ENCODE measurements around the gene ASPDH.
"Not testable (repeated sequence)": the region's sequence is repeated elsewhere in the genome, so short reads cannot be mapped to it uniquely, and the experiment has no call there.

ASPDH gene

GRCh38 chr19:50547385-50548190 lies 33.9 kb upstream of the ASPDH start:
- DNase-seq (ENCODE audit: low read depth in 2 of 2) = no peak

DNA sequence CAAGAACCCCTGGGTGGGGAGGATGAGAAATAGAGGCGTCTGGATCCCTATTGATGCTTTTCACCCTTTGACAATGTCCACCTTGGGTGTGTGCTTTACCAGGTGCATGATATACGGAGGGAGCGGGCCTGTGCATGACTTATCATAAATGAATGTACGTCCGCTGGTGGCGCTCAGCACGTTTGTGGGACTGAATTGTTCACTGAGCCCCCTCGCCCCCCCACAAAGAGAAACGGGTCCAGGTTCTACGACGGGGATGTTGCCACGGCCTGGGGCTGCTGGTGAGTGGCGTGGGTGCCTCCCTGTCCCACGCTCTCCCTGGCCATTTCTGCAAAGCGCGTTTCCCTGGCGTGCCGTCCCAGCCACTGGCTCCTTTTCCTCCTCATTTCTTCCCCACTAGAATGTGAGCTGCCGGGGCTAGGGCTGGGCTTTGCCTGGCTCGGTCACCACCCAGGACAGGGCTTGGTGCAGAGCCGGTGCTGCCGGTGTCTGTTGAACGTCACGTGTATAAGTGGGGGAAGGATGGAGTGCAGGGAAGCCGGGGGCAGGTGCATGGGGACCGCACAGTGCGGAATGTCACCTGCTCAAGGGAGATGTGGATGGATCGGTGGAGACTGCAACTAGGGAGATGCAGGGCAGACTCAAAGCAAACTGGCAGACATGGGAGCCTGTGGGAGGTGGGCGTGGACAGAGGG lies 33.0 kb upstream of the ASPDH start:
- DNase-seq (ENCODE audit: low read depth in 2 of 2) = no peak

DNA sequence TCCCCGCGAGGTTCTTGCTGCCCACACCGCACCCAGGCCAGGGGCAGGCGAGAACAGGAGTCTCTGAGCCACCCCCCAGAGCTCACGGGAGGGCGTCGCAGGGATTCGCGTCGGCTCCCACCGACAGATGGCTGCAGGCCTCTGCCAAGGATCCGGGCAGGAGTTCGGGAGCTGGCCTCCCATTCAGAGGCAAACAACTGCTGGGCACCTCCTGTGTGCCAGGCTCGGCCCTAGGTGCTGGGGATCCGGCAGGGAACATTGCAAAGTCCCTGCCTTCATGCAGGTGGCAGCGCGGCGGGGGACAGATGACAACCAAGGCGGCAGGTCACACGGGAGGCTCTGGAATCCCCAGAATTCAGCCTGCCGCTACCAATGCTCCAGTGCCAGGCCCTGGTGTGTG lies 29.2 kb upstream of the ASPDH start:
- DNase-seq (ENCODE audit: low read depth in 2 of 2) = no peak

GRCh38 chr19:50537769-50538230 lies 24.1 kb upstream of the ASPDH start:
- peak; percentile 27 to 72 for DNase-seq (ENCODE audit: low read depth in 2 of 2)

- DNase-seq (ENCODE audit: low read depth in 2 of 2) = no peak
Measured at GRCh38 chr19:50537306-50537685, 23.6 kb upstream of the ASPDH start.

DNA sequence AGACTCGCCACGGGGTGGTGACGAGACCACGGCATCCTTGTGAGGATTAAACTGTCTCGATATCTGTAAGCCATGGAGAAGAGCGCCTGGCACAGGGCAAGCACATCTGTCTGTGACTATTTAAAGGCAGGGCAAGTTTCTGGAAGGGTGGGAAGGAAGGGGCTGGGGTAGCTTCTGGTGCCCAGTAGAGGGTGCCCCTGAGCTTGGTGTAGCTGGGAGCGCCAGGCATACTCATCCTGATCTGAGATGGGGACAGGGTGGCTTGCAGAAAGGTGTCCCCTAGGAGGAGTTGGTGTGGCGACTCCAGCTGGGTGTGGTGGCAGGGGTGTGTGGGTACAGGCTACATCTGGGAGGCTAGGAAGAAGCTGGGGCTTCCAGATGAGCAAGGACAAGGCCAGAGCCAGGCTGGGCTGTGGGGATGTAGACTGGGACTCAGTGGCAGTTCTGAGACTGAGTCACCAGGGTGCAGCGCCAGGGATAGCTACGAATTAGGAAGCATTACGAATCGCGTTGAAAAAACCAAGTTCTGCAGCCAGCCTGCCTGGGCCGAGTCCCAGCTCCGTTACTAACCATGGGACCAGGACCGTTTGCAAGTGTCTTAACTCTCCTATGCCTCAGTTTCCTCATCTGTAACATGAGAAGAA lies 23.1 kb upstream of the ASPDH start:
- DNase-seq (ENCODE audit: low read depth in 2 of 2) = no peak

GRCh38 chr19:50535672-50536187 lies 22.0 kb upstream of the ASPDH start:
- no peak for DNase-seq (ENCODE audit: low read depth in 2 of 2)

DNA sequence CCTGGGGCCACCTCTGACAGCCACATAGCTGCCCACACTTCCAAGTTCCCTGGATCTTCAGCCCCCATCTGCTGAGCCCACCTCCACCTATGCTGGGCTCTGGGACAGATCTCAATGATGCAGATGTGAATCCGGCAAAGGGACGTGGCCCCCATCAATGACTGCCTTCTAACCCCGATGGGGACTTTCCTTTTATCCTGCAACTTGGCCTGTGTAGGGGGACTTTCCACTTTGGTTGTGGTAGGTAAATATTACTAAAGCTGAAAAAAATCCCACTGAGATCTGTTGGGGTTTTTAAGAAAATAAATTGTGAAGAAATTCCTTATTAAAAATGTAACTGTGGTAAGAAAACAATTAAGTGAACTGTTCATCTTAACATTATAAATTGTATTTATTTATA lies 20.8 kb upstream of the ASPDH start:
- no peak for DNase-seq (ENCODE audit: low read depth in 2 of 2)

GRCh38 chr19:50532952-50533351 lies 19.2 kb upstream of the ASPDH start:
- DNase-seq (ENCODE audit: low read depth in 2 of 2) = no peak

DNA sequence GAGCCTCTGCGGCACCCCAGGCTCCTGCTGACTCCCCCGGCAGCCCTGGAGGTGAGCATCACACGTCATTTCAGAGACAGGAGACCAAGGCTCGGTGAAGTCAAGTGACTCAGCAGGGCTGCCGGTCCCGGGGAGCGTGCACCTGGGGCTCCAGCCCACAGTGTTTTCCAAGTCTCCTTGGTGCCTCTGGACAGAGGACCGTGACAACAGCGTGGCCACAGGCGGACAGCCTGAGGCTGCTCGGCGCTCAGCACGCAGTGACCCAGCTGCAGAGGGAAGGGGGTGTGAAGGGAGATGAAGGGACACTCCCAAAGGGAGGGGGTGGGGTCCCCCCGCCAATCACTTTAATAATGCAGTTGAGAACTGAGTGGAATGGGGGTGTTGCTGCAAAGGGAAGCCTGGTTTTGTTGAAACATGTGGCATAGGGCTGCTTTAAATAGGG lies 17.5 kb upstream of the ASPDH start:
- DNase-seq (ENCODE audit: low read depth in 2 of 2) = no peak

DNA sequence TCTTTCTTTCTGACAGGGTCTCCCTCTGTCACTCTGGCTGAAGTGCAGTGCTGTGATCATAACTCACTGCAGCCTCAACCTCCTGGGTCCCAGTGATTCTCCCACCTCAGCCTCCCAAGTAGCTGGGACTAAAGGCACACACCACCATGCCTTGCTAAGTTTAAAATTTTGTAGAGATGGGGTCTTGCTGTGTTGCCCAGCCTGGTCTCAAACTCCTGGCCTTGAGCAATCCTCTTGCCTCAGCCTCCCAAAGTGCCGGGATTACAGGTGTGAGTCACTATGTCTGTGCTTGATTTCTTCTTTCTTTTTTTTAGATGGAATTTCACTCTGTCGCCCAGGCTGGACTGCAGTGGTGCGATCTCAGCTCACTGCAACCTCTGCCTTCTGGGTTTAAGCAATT lies 14.3 kb upstream of the ASPDH start:
- DNase-seq (ENCODE audit: low read depth in 2 of 2) = not testable (repeated sequence)

DNA sequence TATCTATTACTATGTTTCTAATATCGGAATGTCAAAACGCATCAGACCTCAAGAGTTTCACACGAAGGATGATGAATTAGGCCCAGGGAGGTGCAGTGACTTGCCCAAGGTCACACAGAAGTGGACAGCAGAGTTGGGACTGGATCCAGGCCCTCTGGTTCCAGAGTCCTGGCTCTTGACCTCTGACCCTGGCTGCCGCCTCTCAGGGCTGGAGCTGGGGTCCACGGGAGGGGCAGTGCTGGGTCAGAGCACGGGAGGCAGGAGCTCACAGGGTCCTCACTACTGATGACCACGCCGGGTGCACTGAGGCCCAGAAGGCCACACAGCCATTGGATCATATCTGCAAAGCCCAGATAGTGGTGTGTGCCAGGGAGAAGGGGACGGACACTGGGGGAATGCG lies 9.2 kb upstream of the ASPDH start:
- DNase-seq (ENCODE audit: low read depth in 2 of 2) = no peak

GRCh38 chr19:50520822-50521465 lies 7.2 kb upstream of the ASPDH start:
- DNase-seq (ENCODE audit: low read depth in 2 of 2) = no peak

- no peak for DNase-seq (ENCODE audit: low read depth in 2 of 2)
Measured at GRCh38 chr19:50519006-50519575, 5.4 kb upstream of the ASPDH start.

DNA sequence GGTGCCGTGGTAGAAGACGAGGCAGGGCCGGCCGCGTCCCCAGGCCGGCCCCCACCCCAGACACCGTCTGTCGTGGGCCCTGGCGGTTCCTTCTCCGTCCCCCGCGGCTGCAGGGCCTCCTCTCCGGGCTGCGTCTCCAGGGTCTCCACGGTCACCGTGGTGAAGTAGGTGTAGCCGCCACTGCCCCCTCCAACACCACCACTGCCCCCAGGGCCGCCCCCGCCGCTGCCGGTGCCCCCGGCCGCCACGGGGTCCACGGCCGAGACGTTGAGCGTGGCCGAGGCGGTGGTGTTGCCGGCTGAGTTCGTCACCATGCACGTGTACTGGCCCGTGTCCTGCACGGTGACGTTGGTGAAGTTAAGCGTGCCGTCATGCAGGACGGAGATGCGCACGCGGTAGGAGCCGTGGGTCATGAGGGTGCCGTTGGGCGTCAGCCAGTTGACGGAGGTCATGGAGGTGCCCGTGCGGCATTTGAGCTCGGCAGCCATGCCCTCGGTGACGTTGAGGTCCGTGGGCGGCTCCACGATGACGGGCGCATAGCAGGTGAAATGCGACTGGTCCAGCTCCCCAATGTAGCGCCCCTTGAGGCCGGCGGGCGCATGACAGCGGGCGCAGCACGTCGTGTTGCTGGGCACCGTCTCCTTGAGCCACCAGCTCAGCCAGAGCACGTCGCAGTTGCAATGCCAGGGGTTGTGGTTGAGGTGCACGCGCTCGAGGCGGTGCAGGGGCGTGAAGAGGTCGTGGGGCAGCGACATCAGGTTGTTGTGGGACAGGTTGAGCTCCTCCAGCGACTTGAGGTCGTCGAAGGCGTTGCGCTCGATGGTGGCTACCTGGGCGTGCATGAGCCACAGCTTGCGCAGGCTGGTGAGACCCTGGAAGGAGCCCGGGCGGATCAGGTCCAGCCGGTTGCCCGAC lies 4.6 kb upstream of the ASPDH start:
- no peak for DNase-seq (ENCODE audit: low read depth in 2 of 2)

DNA sequence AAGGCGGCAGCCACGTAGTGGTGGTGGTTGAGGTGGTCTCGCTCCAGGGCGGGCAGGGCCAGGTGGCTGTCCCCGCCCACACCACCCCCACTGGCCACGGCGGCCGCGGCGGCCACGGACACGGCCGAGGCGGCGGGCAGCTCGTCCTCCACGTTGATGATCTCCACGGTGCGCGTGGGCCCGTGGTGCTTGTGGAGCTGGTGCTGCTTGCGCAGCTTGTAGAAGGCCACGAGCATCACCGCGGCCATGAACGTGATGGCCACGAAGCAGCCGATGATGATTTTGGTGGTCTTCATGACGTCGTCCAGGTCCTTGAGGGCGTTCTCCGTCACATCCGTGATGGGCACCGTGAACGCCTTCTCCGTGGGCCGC lies 4.0 kb upstream of the ASPDH start:
- no peak for DNase-seq (ENCODE audit: low read depth in 2 of 2)

DNA sequence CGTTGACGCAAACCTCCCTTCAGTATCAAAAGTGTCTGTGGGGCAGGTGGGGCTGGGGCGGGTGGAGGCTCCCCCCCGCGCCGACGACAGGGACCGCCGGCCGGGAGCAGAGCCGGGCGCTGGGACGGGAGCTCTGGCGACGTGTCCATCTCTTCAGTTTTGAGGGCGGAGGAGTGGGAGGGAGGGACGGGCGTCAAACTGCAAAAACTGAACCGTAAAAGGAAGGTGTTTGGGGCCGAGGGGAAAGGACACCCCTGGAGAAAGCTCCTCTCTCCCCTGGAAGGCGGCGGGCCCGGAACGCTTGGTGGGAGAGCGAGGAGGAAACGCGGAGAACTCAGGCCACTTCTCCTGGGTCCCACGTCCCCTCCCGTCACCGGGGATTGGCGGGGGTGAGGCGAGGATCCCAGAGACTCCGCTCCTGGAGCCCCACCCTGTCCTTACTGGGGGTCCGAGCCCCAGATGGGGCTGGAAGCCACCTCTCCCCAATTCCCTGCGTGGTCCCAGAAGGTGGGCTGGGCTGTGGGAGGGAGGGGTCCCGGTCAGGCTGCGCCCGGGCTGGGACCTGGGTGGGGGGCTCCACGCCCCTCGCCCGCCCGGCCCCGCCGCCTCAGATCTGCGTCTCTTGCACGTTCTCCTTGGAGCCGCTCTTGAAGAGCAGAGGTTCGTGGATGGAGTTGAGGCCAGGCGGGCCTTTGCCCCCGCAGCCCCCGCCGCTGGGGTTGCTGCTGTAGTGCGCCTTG lies 3.4 kb upstream of the ASPDH start:
- DNase-seq (ENCODE audit: low read depth in 2 of 2) = no peak

DNA sequence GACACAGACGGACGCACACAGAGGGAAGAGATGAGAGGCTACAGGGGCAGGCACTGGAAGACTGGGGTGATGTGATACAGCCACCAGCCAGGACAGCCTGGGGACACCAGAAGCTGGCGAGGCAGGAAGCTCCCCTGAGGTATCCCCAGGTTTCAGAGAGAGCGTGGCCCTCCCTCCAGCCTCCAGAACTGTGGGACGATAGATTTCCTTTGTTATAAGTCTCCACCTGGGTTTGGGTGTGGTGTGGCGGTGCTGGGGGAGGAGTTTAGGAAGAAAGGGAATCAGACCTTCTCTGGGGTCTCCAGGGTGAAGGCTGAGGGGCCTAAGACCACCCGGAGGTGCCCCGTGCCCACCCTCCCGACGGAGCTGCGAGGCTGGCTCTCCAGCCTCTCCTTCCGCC lies 2.7 kb upstream of the ASPDH start:
- no peak for DNase-seq (ENCODE audit: low read depth in 2 of 2)

DNA sequence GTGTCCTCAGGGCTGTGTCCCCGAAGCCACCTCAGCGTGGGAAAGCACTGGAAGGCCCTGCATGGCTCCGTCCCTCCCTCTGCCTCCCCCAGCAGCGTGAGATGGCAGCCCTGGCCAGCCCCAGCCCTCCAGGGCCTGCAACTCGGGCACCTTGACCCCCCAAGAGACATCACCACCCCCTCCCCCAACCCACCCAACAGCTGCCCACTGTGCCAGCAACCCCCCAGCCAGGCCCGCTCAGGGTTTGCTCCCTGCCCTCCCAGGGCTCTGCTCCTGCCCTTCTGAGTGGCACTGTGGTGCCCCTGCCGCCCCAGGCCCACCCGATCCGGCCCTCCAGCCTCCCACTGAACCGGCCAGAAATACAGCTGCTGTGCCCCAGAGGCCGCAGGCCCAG lies 1.5 kb upstream of the ASPDH start:
- DNase-seq (ENCODE audit: low read depth in 2 of 2) = no peak
